ENCODE data around the gene PPP1R26. TPM values are rescaled to one million over a fixed set of nuclear protein-coding genes. Genes with fewer than 3 reads are reported as not detected.

The PPP1R26 gene
- total and polyA plus RNA-seq, 9 of the 15 experiments (the other 6 are each of a cell fraction or from before 2014, with no cell fraction given): 0.77 to 26.8 (median 9.3) TPM

DNA sequence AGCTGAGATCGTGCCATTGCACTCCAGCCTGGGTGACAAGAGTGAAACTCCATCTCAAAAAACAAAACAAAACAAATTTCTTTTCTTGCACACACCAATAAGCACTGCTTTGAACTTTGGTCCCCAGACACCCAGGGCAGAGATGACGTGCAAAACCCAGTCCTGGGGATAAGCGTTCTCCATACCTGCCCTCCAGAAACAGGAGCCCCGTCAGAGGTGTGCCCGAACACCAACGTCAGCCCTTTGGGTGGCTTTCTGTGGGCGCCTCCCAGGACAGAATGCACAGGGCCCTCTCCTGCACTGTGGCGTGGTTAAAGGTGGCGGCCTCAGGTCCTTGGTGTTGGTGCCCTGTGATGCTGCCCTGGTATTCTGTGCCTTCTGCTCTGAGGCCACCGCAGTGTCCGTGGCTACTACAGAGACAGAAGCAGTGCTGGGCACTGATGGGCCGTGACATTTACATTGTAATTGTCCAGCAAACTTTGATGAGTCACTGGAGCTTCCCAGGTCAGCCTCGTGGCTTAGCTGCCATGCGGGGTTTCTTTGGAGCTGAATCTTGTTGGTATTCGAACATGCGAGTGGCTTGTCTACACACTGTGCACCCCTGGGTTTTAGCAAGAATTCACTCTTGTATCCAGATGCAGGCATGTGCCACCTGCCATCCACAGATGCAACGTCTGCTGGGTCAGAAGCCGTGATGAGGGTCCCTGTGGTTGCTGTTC, 9.8 kb downstream of the PPP1R26 start (continued):
- TF ChIP-seq, protein P1, sequence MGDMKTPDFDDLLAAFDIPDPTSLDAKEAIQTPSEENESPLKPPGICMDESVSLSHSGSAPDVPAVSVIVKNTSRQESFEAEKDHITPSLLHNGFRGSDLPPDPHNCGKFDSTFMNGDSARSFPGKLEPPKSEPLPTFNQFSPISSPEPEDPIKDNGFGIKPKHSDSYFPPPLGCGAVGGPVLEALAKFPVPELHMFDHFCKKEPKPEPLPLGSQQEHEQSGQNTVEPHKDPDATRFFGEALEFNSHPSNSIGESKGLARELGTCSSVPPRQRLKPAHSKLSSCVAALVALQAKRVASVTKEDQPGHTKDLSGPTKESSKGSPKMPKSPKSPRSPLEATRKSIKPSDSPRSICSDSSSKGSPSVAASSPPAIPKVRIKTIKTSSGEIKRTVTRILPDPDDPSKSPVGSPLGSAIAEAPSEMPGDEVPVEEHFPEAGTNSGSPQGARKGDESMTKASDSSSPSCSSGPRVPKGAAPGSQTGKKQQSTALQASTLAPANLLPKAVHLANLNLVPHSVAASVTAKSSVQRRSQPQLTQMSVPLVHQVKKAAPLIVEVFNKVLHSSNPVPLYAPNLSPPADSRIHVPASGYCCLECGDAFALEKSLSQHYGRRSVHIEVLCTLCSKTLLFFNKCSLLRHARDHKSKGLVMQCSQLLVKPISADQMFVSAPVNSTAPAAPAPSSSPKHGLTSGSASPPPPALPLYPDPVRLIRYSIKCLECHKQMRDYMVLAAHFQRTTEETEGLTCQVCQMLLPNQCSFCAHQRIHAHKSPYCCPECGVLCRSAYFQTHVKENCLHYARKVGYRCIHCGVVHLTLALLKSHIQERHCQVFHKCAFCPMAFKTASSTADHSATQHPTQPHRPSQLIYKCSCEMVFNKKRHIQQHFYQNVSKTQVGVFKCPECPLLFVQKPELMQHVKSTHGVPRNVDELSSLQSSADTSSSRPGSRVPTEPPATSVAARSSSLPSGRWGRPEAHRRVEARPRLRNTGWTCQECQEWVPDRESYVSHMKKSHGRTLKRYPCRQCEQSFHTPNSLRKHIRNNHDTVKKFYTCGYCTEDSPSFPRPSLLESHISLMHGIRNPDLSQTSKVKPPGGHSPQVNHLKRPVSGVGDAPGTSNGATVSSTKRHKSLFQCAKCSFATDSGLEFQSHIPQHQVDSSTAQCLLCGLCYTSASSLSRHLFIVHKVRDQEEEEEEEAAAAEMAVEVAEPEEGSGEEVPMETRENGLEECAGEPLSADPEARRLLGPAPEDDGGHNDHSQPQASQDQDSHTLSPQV (IDR thresholded peaks at IDR 0.05): 0 out of 2 replicates have a peak, but pooled peaks have one; percentile 48
- TF ChIP-seq, protein P2, sequence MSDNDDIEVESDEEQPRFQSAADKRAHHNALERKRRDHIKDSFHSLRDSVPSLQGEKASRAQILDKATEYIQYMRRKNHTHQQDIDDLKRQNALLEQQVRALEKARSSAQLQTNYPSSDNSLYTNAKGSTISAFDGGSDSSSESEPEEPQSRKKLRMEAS (CRISPR knock-in tag; IDR thresholded peaks at IDR 0.05): peak; percentile 30; the same call in 1 of the 2 replicates
- no peak for TF ChIP-seq NFE2L1 (tag; IDR thresholded peaks at IDR 0.05; ENCODE audit: borderline replicate concordance, low read depth)
- peak; percentile 40; the same call in 1 of the 2 replicates for TF ChIP-seq FOSL1 (tag; conservative IDR thresholded peaks at IDR 0.05)

Measured in K562 (cell line).